HepG2 (cell line): ENCODE data around the gene BAZ1A. TPM values are rescaled to one million over a fixed set of nuclear protein-coding genes. Genes with fewer than 3 reads are reported as not detected.

ENCODE experiments used
- CHCHD3 ChIP-seq: sonication (generic); formaldehyde crosslinking; IDR thresholded peaks from 2 replicates; pipeline ENCODE4 v1.8.0; 2022; ENCODE audit warnings: mild to moderate bottlenecking, missing genetic modification reagents, moderate library complexity
- FIP1L1 ChIP-seq: fragments of 200-400 bp; formaldehyde crosslinking; IDR thresholded peaks from 2 replicates; pipeline ENCODE4 v1.6.1; 2018; ENCODE audit warnings: low read depth, mild to moderate bottlenecking, low read length, moderate library complexity, borderline replicate concordance; ENCODE audit not compliant: insufficient read depth
- FOXK1 ChIP-seq: sonication (generic); formaldehyde crosslinking; IDR thresholded peaks from 2 replicates; pipeline ENCODE4 v1.4.0; 2020; ENCODE audit warnings: low read depth, missing genetic modification reagents, borderline replicate concordance
- GTF2F1 ChIP-seq: fragments of 150-350 bp; IDR thresholded peaks from 2 replicates; pipeline ENCODE4 v1.6.1; 2014; ENCODE audit warnings: low read length
- HNRNPLL ChIP-seq: fragments of 200-400 bp; formaldehyde crosslinking; IDR thresholded peaks from 2 replicates; pipeline ENCODE4 v1.6.1; 2017; ENCODE audit warnings: mild to moderate bottlenecking, low read depth, low read length; ENCODE audit not compliant: poor library complexity, severe bottlenecking
- MBNL3 ChIP-seq: fragments of 250-450 bp; sonication (Bioruptor Pico); conservative IDR thresholded peaks from 2 replicates; pipeline ENCODE4 v1.8.0; 2022; ENCODE audit warnings: mild to moderate bottlenecking, inconsistent platforms
- MTA1 ChIP-seq: sonication (generic); formaldehyde crosslinking; IDR thresholded peaks from 2 replicates; pipeline ENCODE4 v1.4.0; 2020; ENCODE audit warnings: missing genetic modification reagents, mild to moderate bottlenecking, borderline replicate concordance
- PHF5A ChIP-seq: IDR thresholded peaks from one replicate; pipeline ENCODE4 v1.6.1; 2018; ENCODE audit warnings: low read depth, missing genetic modification reagents; ENCODE audit not compliant: unreplicated experiment
- SIN3A ChIP-seq: IDR thresholded peaks from 2 replicates; pipeline ENCODE4 v1.6.1; 2011; ENCODE audit warnings: low read depth, mild to moderate bottlenecking, control low read depth, low read length, borderline replicate concordance
- SMAD1 ChIP-seq: sonication (generic); formaldehyde crosslinking; IDR thresholded peaks from 2 replicates; pipeline ENCODE4 v1.4.0; 2020; ENCODE audit warnings: missing genetic modification reagents, low read depth, mild to moderate bottlenecking, borderline replicate concordance
- SP1 ChIP-seq, 2 experiments: fragments of 450-650 bp in 1 of 2; sonication (generic) in 1 of 2; formaldehyde crosslinking in 1 of 2; IDR thresholded peaks; 2 replicates each; pipeline versions ENCODE4 v1.4.0 to v1.6.1; 2016 to 2020; ENCODE audit warnings: missing genetic modification reagents in 1 of 2
- TCF12 ChIP-seq, 2 experiments: fragments of 450-650 bp in 1 of 2; sonication (generic) in 1 of 2; formaldehyde crosslinking in 1 of 2; IDR thresholded peaks; 2 replicates each; pipeline versions ENCODE4 v1.6.1 to v1.8.0; 2017 to 2022; ENCODE audit warnings: antibody characterized with exemption in 1 of 2, mild to moderate bottlenecking in 1 of 2, missing genetic modification reagents in 1 of 2, moderate library complexity in 1 of 2
- YY1 ChIP-seq: IDR thresholded peaks from 2 replicates; pipeline ENCODE4 v1.6.1; 2011; ENCODE audit warnings: low read length, low read depth, moderate library complexity, mild to moderate bottlenecking; ENCODE audit not compliant: insufficient read depth, insufficient replicate concordance
- ZNF331 ChIP-seq: sonication (generic); formaldehyde crosslinking; IDR thresholded peaks from 2 replicates; pipeline ENCODE4 v1.4.0; 2020; ENCODE audit warnings: missing genetic modification reagents
- ZNF335 ChIP-seq: sonication (generic); formaldehyde crosslinking; IDR thresholded peaks from 2 replicates; pipeline ENCODE4 v1.4.0; 2020; ENCODE audit warnings: missing genetic modification reagents
- ZNF33B ChIP-seq: sonication (generic); formaldehyde crosslinking; IDR thresholded peaks from 2 replicates; pipeline ENCODE4 v1.5.1; 2020; ENCODE audit warnings: mild to moderate bottlenecking, missing genetic modification reagents
- ZNF7 ChIP-seq: IDR thresholded peaks from 2 replicates; pipeline ENCODE4 v1.6.1; 2016; ENCODE audit warnings: missing biosample characterization, missing genetic modification reagents
- polyA plus RNA-seq, 8 experiments: library from polyadenylated mRNA; depleted of rRNA in 3 of 8; stranded (reverse) in 7 of 8; unstranded in 1 of 8; fragments of >200 nt; fragmentation: Illumina TruSeq in 4 of 8; extraction: Trizol in 4 of 8; gene quantifications; 2 replicates each; pipeline versions ENCODE4 v1.2.1 to v1.2.3, GENCODE V29; 2011 to 2016; ENCODE audit warnings: low read depth in 4 of 8, missing spikeins in 1 of 8, mixed read lengths in 1 of 8; ENCODE audit not compliant: insufficient read depth in 1 of 8
- total RNA-seq, 5 experiments: library from RNA; depleted of rRNA; stranded (reverse); fragments of >200 nt; fragmentation: Illumina TruSeq; extraction: Trizol; gene quantifications; 2 replicates each; pipeline ENCODE4 v1.2.3, GENCODE V29; 2016; ENCODE audit warnings: low read depth in 1 of 5
- TF ChIP-seq, protein P1 (sequence below): sonication (generic); formaldehyde crosslinking; conservative IDR thresholded peaks from 2 replicates; pipeline ENCODE4 v1.4.0; 2020; ENCODE audit warnings: mild to moderate bottlenecking, missing genetic modification reagents, moderate library complexity
- TF ChIP-seq, protein P2 (sequence below): sonication (generic); formaldehyde crosslinking; IDR thresholded peaks from 2 replicates; pipeline ENCODE4 v1.4.0; 2020; ENCODE audit warnings: missing genetic modification reagents
- TF ChIP-seq, protein P3 (sequence below): sonication (generic); formaldehyde crosslinking; IDR thresholded peaks from 2 replicates; pipeline ENCODE4 v1.4.0; 2020; ENCODE audit warnings: missing genetic modification reagents
- TF ChIP-seq, protein P4 (sequence below): sonication (generic); formaldehyde crosslinking; IDR thresholded peaks from 2 replicates; pipeline ENCODE4 v1.5.0; 2020; ENCODE audit warnings: missing genetic modification reagents, mild to moderate bottlenecking, borderline replicate concordance

The BAZ1A gene
- total and polyA plus RNA-seq, 2 of the 13 experiments (the other 11 are each of a cell fraction or from before 2014, with no cell fraction given): 20.9 to 56.8 TPM

DNA sequence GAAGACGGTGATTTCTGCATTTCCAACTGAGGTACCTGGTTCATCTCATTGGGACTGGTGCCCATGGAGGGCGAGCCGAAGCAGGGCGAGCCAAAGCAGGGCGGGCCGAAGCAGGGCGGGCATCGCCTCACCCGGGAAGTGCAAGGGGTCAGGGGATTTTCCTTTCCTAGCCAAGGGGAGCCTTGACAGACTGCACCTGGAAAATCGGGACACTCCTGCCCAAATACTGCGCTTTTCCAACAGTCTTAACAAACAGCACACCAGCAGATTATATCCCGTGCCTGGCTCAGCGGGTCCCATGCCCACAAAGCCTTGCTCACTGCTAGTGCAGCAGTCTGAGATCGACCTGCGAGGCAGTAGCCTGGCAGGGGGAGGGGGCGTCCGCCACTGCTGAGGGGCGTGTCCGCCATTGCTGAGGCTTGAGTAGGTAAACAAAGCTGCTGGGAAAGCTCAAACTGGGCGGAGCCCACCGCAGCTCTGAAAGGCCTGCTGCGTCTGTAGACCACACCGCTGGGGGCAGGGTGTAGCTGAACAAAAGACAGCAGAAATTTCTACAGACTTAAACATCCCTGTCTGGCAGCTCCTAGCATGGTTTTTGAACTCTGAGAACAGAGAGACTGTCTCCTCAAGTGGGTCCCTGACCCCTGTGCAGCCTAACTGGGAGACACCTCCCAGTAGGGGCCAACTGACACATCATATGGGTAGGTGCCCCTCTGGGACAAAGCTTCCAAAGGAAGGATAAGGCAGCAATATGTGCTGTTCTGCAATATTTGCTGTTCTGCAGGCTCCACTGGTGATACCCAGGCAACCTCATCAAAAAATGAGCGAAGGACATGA is 77.2 kb downstream of the BAZ1A start (continued):
- TF ChIP-seq, protein P1, sequence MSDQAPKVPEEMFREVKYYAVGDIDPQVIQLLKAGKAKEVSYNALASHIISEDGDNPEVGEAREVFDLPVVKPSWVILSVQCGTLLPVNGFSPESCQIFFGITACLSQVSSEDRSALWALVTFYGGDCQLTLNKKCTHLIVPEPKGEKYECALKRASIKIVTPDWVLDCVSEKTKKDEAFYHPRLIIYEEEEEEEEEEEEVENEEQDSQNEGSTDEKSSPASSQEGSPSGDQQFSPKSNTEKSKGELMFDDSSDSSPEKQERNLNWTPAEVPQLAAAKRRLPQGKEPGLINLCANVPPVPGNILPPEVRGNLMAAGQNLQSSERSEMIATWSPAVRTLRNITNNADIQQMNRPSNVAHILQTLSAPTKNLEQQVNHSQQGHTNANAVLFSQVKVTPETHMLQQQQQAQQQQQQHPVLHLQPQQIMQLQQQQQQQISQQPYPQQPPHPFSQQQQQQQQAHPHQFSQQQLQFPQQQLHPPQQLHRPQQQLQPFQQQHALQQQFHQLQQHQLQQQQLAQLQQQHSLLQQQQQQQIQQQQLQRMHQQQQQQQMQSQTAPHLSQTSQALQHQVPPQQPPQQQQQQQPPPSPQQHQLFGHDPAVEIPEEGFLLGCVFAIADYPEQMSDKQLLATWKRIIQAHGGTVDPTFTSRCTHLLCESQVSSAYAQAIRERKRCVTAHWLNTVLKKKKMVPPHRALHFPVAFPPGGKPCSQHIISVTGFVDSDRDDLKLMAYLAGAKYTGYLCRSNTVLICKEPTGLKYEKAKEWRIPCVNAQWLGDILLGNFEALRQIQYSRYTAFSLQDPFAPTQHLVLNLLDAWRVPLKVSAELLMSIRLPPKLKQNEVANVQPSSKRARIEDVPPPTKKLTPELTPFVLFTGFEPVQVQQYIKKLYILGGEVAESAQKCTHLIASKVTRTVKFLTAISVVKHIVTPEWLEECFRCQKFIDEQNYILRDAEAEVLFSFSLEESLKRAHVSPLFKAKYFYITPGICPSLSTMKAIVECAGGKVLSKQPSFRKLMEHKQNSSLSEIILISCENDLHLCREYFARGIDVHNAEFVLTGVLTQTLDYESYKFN (CRISPR knock-in tag): peak; percentile 70
- TF ChIP-seq CHCHD3 (CRISPR knock-in tag): no peak
- TF ChIP-seq SIN3A: no peak
- TF ChIP-seq SP1 (IDR thresholded peaks at IDR 0.05): no peak
- TF ChIP-seq SP1 (CRISPR knock-in tag; IDR thresholded peaks at IDR 0.05): peak; percentile 85
- TF ChIP-seq ZNF7 (CRISPR knock-in tag): peak; percentile 9; the same call in 1 of the 2 replicates
- TF ChIP-seq FIP1L1: 0 out of 2 replicates have a peak, but pooled peaks have one; percentile 44
- no peak for TF ChIP-seq HNRNPLL
- peak; percentile 93; the same call in 1 of the 2 replicates for TF ChIP-seq MTA1 (CRISPR knock-in tag)
- TF ChIP-seq, protein P2, sequence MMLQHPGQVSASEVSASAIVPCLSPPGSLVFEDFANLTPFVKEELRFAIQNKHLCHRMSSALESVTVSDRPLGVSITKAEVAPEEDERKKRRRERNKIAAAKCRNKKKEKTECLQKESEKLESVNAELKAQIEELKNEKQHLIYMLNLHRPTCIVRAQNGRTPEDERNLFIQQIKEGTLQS (CRISPR knock-in tag): no peak
- TF ChIP-seq ZNF331 (CRISPR knock-in tag): peak; percentile 89; the same call in 1 of the 2 replicates
- no peak for TF ChIP-seq ZNF335 (CRISPR knock-in tag)
- no peak for TF ChIP-seq SMAD1
- TF ChIP-seq GTF2F1: no peak
- TF ChIP-seq PHF5A (CRISPR knock-in tag): no peak
- TF ChIP-seq, protein P3, sequence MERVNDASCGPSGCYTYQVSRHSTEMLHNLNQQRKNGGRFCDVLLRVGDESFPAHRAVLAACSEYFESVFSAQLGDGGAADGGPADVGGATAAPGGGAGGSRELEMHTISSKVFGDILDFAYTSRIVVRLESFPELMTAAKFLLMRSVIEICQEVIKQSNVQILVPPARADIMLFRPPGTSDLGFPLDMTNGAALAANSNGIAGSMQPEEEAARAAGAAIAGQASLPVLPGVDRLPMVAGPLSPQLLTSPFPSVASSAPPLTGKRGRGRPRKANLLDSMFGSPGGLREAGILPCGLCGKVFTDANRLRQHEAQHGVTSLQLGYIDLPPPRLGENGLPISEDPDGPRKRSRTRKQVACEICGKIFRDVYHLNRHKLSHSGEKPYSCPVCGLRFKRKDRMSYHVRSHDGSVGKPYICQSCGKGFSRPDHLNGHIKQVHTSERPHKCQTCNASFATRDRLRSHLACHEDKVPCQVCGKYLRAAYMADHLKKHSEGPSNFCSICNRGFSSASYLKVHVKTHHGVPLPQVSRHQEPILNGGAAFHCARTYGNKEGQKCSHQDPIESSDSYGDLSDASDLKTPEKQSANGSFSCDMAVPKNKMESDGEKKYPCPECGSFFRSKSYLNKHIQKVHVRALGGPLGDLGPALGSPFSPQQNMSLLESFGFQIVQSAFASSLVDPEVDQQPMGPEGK: peak; percentile 71
- no peak for TF ChIP-seq TCF12 (IDR thresholded peaks at IDR 0.05)
- no peak for TF ChIP-seq TCF12 (CRISPR knock-in tag; IDR thresholded peaks at IDR 0.05)
- TF ChIP-seq, protein P4, sequence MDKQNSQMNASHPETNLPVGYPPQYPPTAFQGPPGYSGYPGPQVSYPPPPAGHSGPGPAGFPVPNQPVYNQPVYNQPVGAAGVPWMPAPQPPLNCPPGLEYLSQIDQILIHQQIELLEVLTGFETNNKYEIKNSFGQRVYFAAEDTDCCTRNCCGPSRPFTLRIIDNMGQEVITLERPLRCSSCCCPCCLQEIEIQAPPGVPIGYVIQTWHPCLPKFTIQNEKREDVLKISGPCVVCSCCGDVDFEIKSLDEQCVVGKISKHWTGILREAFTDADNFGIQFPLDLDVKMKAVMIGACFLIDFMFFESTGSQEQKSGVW (CRISPR knock-in tag): no peak
- peak; percentile 47; the same call in 1 of the 2 replicates for TF ChIP-seq ZNF33B
- TF ChIP-seq MBNL3 (CRISPR knock-in tag): no peak
- peak; percentile 96 for TF ChIP-seq FOXK1 (CRISPR knock-in tag)
- peak; percentile 90 for TF ChIP-seq YY1
